Upper lobe of right lung (tissue), 1 donor: ENCODE data around the gene GID4. TPM values are rescaled to one million over a fixed set of nuclear protein-coding genes. Genes with fewer than 3 reads are reported as not detected.

Source experiments
- ATAC-seq: fragments of 200-7000 bp; cut with Tn5 transposase; one replicate; pipeline ENCODE4 v1.9.1; 2020; ENCODE audit warnings: mild to moderate bottlenecking, moderate library complexity
- DNase-seq: peaks from one replicate; pipeline ENCODE4 v3.0.0-alpha.2; 2020
- H3K27ac ChIP-seq: fragments of 200-600 bp; one replicate; pipeline ENCODE4 v1.8.0; 2022
- H3K27me3 ChIP-seq: fragments of 200-600 bp; one replicate; pipeline ENCODE4 v1.8.0; 2022; ENCODE audit warnings: mild to moderate bottlenecking
- H3K36me3 ChIP-seq: fragments of 200-600 bp; one replicate; pipeline ENCODE4 v1.8.0; 2022
- H3K4me1 ChIP-seq: fragments of 200-600 bp; one replicate; pipeline ENCODE4 v1.8.0; 2022
- H3K4me3 ChIP-seq: fragments of 200-600 bp; one replicate; pipeline ENCODE4 v1.8.0; 2022; ENCODE audit warnings: mild to moderate bottlenecking
- H3K9me3 ChIP-seq: fragments of 200-600 bp; one replicate; pipeline ENCODE4 v1.8.0; 2022
- CTCF ChIP-seq: fragments of 200-600 bp; IDR thresholded peaks from one replicate; pipeline ENCODE4 v1.8.0; 2022; ENCODE audit warnings: antibody characterized with exemption
- intact Hi-C: fragments of 100-400 bp; cut with DNase I; formaldehyde crosslinking; loops from one replicate; pipeline ENCODE4 v1.11.0; 2022
- total RNA-seq: library from RNA; stranded (reverse); fragmentation: NEBNext Ultra II Directional; extraction: Animal tissue kit (Norgen Biotek cat#: 25700); gene quantifications from one replicate; pipeline ENCODE4 v1.2.1, GENCODE V29; 2021
- donor health status: DM: no; HTN: yes; CAD: no; lungs with severe emphysema.

The GID4 gene
- total RNA-seq, 1 donor from 2014 or later: 11.6 TPM

GRCh38 chr17:18017958-18018357, 21.2 kb upstream of the GID4 start:
- Histone ChIP-seq H3K4me1 (no peaks in the 10 kb centered on the region), H3K9me3 (no peaks in the 10 kb centered on the region), H3K36me3 (peaks cover 28% of the 10 kb centered on the region), H3K4me3 (no peak overlapping the region), H3K27me3 (no peaks in the 10 kb centered on the region), H3K27ac (no peak overlapping the region)
- ATAC-seq: no peak
- no peak for TF ChIP-seq CTCF
- DNase-seq: no peak
- intact Hi-C loops: no loop called here

GRCh38 chr17:18018411-18018921, 20.7 kb upstream of the GID4 start:
- Histone ChIP-seq H3K4me1 (no peaks in the 10 kb centered on the region), H3K27ac (no peak overlapping the region), H3K27me3 (no peaks in the 10 kb centered on the region), H3K4me3 (no peak overlapping the region), H3K9me3 (no peaks in the 10 kb centered on the region), H3K36me3 (peaks cover 28% of the 10 kb centered on the region)
- ATAC-seq (no peak), DNase-seq (peak; percentile 48)
- intact Hi-C loops: no loop called here
- TF ChIP-seq CTCF: no peak

GRCh38 chr17:18019838-18020154, 19.4 kb upstream of the GID4 start:
- Histone ChIP-seq H3K4me3 (no peak overlapping the region), H3K36me3 (peaks cover 28% of the 10 kb centered on the region), H3K4me1 (no peaks in the 10 kb centered on the region), H3K27ac (no peak overlapping the region), H3K9me3 (no peaks in the 10 kb centered on the region), H3K27me3 (no peaks in the 10 kb centered on the region)
- no peak for ATAC-seq
- no peak for TF ChIP-seq CTCF
- no peak for DNase-seq
- intact Hi-C loops: no loop called here

- H3K9me3 ChIP-seq: no peaks in the 10 kb centered on the region
- no peak overlapping the region for H3K27ac ChIP-seq
- DNase-seq (no peak), ATAC-seq (no peak)
- no peaks in the 10 kb centered on the region for H3K27me3 ChIP-seq
- no peak overlapping the region for H3K4me3 ChIP-seq
- H3K4me1 ChIP-seq: no peaks in the 10 kb centered on the region
- TF ChIP-seq CTCF: no peak
- H3K36me3 ChIP-seq: peaks cover 19% of the 10 kb centered on the region
- intact Hi-C loops: no loop called here
These were observed 18.2 kb upstream of the GID4 start for GRCh38 chr17:18020971-18021370.

GRCh38 chr17:18021372-18021771, 17.8 kb upstream of the GID4 start:
- H3K4me3 ChIP-seq: no peak overlapping the region
- no peak for DNase-seq
- no peaks in the 10 kb centered on the region for H3K9me3 ChIP-seq
- intact Hi-C loops: no loop called here
- no peak overlapping the region for H3K27ac ChIP-seq
- no peak for ATAC-seq
- H3K4me1 ChIP-seq: peaks cover under 1% of the 10 kb centered on the region
- no peak for TF ChIP-seq CTCF
- no peaks in the 10 kb centered on the region for H3K27me3 ChIP-seq
- H3K36me3 ChIP-seq: peaks cover 19% of the 10 kb centered on the region
